Muscle of leg (tissue), 11 donors: ENCODE results near the gene MMRN2. TPM values are rescaled to one million over a fixed set of nuclear protein-coding genes. Genes with fewer than 3 reads are reported as not detected.

Source experiments
- DNase-seq: peaks from one replicate; pipeline ENCODE4 v3.0.0; 2013
- H3K27ac ChIP-seq: one replicate; pipeline ENCODE4 v1.5.1; 2013; ENCODE audit warnings: mild to moderate bottlenecking, low read length, control low read depth
- H3K27me3 ChIP-seq: one replicate; pipeline ENCODE4 v1.6.1; 2013; ENCODE audit warnings: low read length; ENCODE audit not compliant: control insufficient read depth, insufficient read depth
- H3K36me3 ChIP-seq: one replicate; pipeline ENCODE4 v1.6.1; 2013; ENCODE audit warnings: low read length; ENCODE audit not compliant: control insufficient read depth, insufficient read depth
- H3K4me1 ChIP-seq: one replicate; pipeline ENCODE4 v1.6.1; 2013; ENCODE audit warnings: low read length; ENCODE audit not compliant: control insufficient read depth, insufficient read depth
- H3K4me3 ChIP-seq: one replicate; pipeline ENCODE4 v1.5.1; 2013; ENCODE audit warnings: low read length, control low read depth
- H3K9me3 ChIP-seq: replicated peaks from 2 replicates; pipeline ENCODE4 v1.6.1; 2013; ENCODE audit warnings: low read depth, low read length; ENCODE audit not compliant: control insufficient read depth
- WGBS: methylation state at CpG from one replicate; pipeline ENCODE4 v1.1.5; 2013; ENCODE audit warnings: missing lambda C conversion rate; ENCODE audit not compliant: insufficient coverage; 5-methylcytosine and 5-hydroxymethylcytosine counted together
- polyA plus RNA-seq, 8 donors: library from polyadenylated mRNA; unstranded; fragments of 120-200 nt; gene quantifications; one replicate each; pipeline versions ENCODE4 v1.2.1 to v1.2.3, GENCODE V29; 2013; ENCODE audit warnings: inconsistent platforms in 1 of 8, low replicate concordance in 1 of 8; ENCODE audit not compliant: insufficient read length in 8 of 8, insufficient read depth in 1 of 8
- total RNA-seq: library from RNA; stranded (reverse); fragments of 120-200 nt; gene quantifications from one replicate; pipeline ENCODE4 v1.2.4, GENCODE V29; 2013

The MMRN2 gene
- total and polyA plus RNA-seq, 9 donors: 17.9 to 25.4 (median 23.1) TPM

- no peaks in the 10 kb centered on the region for H3K36me3 ChIP-seq
- H3K4me3 ChIP-seq: peak overlapping the region; percentile 75
- peaks cover 59% of the 10 kb centered on the region for H3K4me1 ChIP-seq
- DNase-seq: peak; percentile 82
- H3K9me3 ChIP-seq: no peaks in the 10 kb centered on the region
- 7% methylated on average over 22 of the region's 30 CpGs for WGBS
- H3K27me3 ChIP-seq: peaks cover 34% of the 10 kb centered on the region
- peak overlapping the region; percentile 90 for H3K27ac ChIP-seq
Observed at GRCh38 chr10:86970162-86970981, 13.0 kb upstream of the MMRN2 start.

GRCh38 chr10:86969421-86970041 is 12.1 kb upstream of the MMRN2 start:
- Histone ChIP-seq H3K27me3 (peaks cover 34% of the 10 kb centered on the region), H3K4me1 (peaks cover 59% of the 10 kb centered on the region), H3K9me3 (no peaks in the 10 kb centered on the region), H3K4me3 (no peak overlapping the region), H3K27ac (peak overlapping the region; percentile 90), H3K36me3 (no peaks in the 10 kb centered on the region)
- 52% methylated on average over 5 of the region's 8 CpGs for WGBS
- peak; percentile 74 for DNase-seq

GRCh38 chr10:86968994-86969355 is 11.6 kb upstream of the MMRN2 start:
- H3K9me3 ChIP-seq: no peaks in the 10 kb centered on the region
- peak; percentile 18 for DNase-seq
- peak overlapping the region; percentile 90 for H3K27ac ChIP-seq
- H3K4me3 ChIP-seq: no peak overlapping the region
- 64% methylated on average over 8 of the region's 9 CpGs for WGBS
- no peaks in the 10 kb centered on the region for H3K36me3 ChIP-seq
- H3K4me1 ChIP-seq: peaks cover 59% of the 10 kb centered on the region
- H3K27me3 ChIP-seq: peaks cover 34% of the 10 kb centered on the region

- peak within 1 kb of the TSS; percentile 19 for H3K4me3 ChIP-seq
- no peaks in the 10 kb centered on the region for H3K9me3 ChIP-seq
- DNase-seq: peak; percentile 42
- H3K4me1 ChIP-seq: peaks cover 59% of the 10 kb centered on the region
- H3K27me3 ChIP-seq: peaks cover 34% of the 10 kb centered on the region
- H3K27ac ChIP-seq: peak within 1 kb of the TSS; percentile 90
- 18% methylated on average over 57 of the region's 59 CpGs for WGBS
- no peaks in the 10 kb centered on the region for H3K36me3 ChIP-seq
Observed at GRCh38 chr10:86968271-86968993, 11.0 kb upstream of the MMRN2 start, which contains the start of gene ADIRF. TSS of gene ADIRF (plus strand) at chr10:86968482. CDS start at chr10:86968545, 63 bp downstream.

GRCh38 chr10:86967481-86967941 is 10.1 kb upstream of the MMRN2 start:
- Histone ChIP-seq H3K4me3 (no peak overlapping the region), H3K27me3 (peaks cover 34% of the 10 kb centered on the region), H3K27ac (no peak overlapping the region), H3K9me3 (no peaks in the 10 kb centered on the region), H3K36me3 (no peaks in the 10 kb centered on the region), H3K4me1 (peaks cover 59% of the 10 kb centered on the region)
- DNase-seq: peak; percentile 15
- 75% methylated on average over 7 of the region's 7 CpGs for WGBS

- Histone ChIP-seq H3K27ac (no peak overlapping the region), H3K9me3 (no peaks in the 10 kb centered on the region), H3K4me1 (peaks cover 55% of the 10 kb centered on the region), H3K36me3 (no peaks in the 10 kb centered on the region), H3K4me3 (no peak overlapping the region), H3K27me3 (peaks cover 28% of the 10 kb centered on the region)
- DNase-seq: no peak
- 68% methylated on average over 2 of the region's 11 CpGs for WGBS
Observed at GRCh38 chr10:86965986-86966654, 8.7 kb upstream of the MMRN2 start.

- Histone ChIP-seq H3K36me3 (no peaks in the 10 kb centered on the region), H3K27me3 (peaks cover 23% of the 10 kb centered on the region), H3K4me1 (peaks cover 50% of the 10 kb centered on the region), H3K27ac (no peak overlapping the region), H3K9me3 (no peaks in the 10 kb centered on the region), H3K4me3 (no peak overlapping the region)
- no peak for DNase-seq
- 50% methylated on average over 1 of the region's 2 CpGs for WGBS
Observed at GRCh38 chr10:86964847-86965190, 7.4 kb upstream of the MMRN2 start.

- Histone ChIP-seq H3K9me3 (no peaks in the 10 kb centered on the region), H3K36me3 (no peaks in the 10 kb centered on the region), H3K27ac (no peak overlapping the region), H3K4me3 (no peak overlapping the region), H3K4me1 (peaks cover 49% of the 10 kb centered on the region), H3K27me3 (peaks cover 18% of the 10 kb centered on the region)
- WGBS: 70% methylated on average over 11 of the region's 13 CpGs
- no peak for DNase-seq
Observed at GRCh38 chr10:86964061-86964846, 6.8 kb upstream of the MMRN2 start.

GRCh38 chr10:86963341-86963919 is 6.0 kb upstream of the MMRN2 start:
- no peak for DNase-seq
- Histone ChIP-seq H3K9me3 (no peaks in the 10 kb centered on the region), H3K27me3 (peaks cover 10% of the 10 kb centered on the region), H3K4me1 (peaks cover 49% of the 10 kb centered on the region), H3K4me3 (no peak overlapping the region), H3K36me3 (no peaks in the 10 kb centered on the region), H3K27ac (no peak overlapping the region)
- whole genome bisulfite sequencing: 98% methylated on average over 7 of the region's 12 CpGs
